Lower leg skin (tissue), 3 donors: ENCODE results near the gene ADGRL1.

Experiments used
- CTCF ChIP-seq, 3 donors: fragments of 450-650 bp; IDR thresholded peaks; one replicate each; pipeline ENCODE4 v1.5.1; 2016; ENCODE audit warnings: antibody characterized with exemption in 3 of 3, mild to moderate bottlenecking in 3 of 3, moderate library complexity in 2 of 3
- POLR2A ChIP-seq, 2 donors: fragments of 450-650 bp; IDR thresholded peaks; one replicate each; pipeline ENCODE4 v1.6.1; 2016 to 2017; ENCODE audit warnings: antibody characterized with exemption in 2 of 2, mild to moderate bottlenecking in 1 of 2, moderate library complexity in 1 of 2

GRCh38 chr19:14158276-14159023 lies 47.5 kb downstream of the ADGRL1 start:
- TF ChIP-seq CTCF (IDR thresholded peaks at IDR 0.05), result no peak
- no peak for TF ChIP-seq POLR2A (IDR thresholded peaks at IDR 0.05)
